Activated B cell treated with CpG ODN at 0.5 μM for 24 hours (primary cell): ENCODE measurements around the gene PARS2. TPM values are rescaled to one million over a fixed set of nuclear protein-coding genes. Genes with fewer than 3 reads are reported as not detected.

ENCODE experiments used
- ATAC-seq: fragments of 200-7000 bp; cut with Tn5 transposase; one replicate; pipeline ENCODE4 v1.10.0; 2021; ENCODE audit warnings: low read depth, mild to moderate bottlenecking, moderate library complexity
- CTCF ChIA-PET: fragments of 350-600 bp; sonication (Branson Sonifier 250); formaldehyde crosslinking; loops from one replicate; lab custom pipeline; 2021; ENCODE audit warnings: antibody characterized with exemption; lab: Charles Lee
- POLR2A ChIA-PET: fragments of 350-600 bp; sonication (Branson Sonifier 250); formaldehyde crosslinking; loops from one replicate; lab custom pipeline; 2021; ENCODE audit warnings: antibody characterized with exemption; lab: Charles Lee
- DNase-seq: peaks from one replicate; pipeline ENCODE4 v3.0.0; 2022
- H3K27ac Mint-ChIP-seq: one replicate; pipeline ENCODE4 v1.8.0; 2020; ENCODE audit warnings: mixed read lengths
- H3K27me3 Mint-ChIP-seq: one replicate; pipeline ENCODE4 v1.8.0; 2021; ENCODE audit warnings: mixed read lengths
- H3K36me3 Mint-ChIP-seq: one replicate; pipeline ENCODE4 v1.8.0; 2021; ENCODE audit warnings: low read depth, mixed read lengths
- H3K4me1 Mint-ChIP-seq: one replicate; pipeline ENCODE4 v1.8.0; 2021; ENCODE audit warnings: mixed read lengths
- H3K4me3 Mint-ChIP-seq: one replicate; pipeline ENCODE4 v1.8.0; 2020; ENCODE audit warnings: mild to moderate bottlenecking, mixed read lengths
- H3K9me3 Mint-ChIP-seq: one replicate; pipeline ENCODE4 v1.8.0; 2020; ENCODE audit warnings: mixed read lengths
- CTCF ChIP-seq: fragments of 200-600 bp; IDR thresholded peaks from one replicate; pipeline ENCODE4 v1.8.0; 2022; ENCODE audit warnings: antibody characterized with exemption, mild to moderate bottlenecking
- intact Hi-C: fragments of 100-400 bp; cut with micrococcal nuclease; formaldehyde crosslinking; loops from one replicate; pipeline ENCODE4 v1.15.1; 2024
- total RNA-seq: library from RNA; stranded (reverse); gene quantifications from 2 replicates; pipeline ENCODE4 v1.2.3, GENCODE V29; 2022

Gene PARS2
- total RNA-seq, 1 donor from 2014 or later: 4.3 TPM

DNA sequence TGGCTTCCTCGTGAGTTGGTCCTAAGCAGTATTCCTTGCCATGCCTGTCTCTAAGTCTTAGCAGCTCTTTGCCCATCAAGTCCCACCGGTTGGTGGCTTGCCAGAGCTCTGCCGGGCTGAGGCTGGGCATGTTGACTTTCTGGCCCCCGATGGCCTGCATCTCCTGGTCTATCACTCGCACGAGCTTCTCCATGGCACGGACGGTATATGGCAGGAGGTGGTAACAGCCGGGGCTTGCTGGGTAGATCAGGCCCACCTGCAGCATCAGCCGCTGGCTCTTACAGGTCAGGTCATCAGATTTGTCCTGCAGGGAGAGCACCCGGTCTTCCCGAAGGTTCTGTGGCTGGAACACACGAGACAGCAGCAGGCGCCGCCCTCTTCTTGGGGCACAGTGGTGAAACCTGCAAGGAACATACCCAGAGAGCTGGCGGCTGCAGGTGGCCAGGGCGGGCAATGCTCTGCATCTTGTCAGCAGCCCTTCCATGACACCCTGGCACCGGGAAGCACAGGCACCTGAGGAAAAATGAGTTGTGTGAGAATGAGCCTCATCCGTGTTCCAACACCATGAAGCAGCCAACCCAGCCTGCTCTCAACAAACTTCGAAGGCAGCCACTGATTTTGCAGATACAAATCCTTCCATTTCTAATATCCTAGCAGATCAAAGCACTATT, 5.5 kb downstream of the PARS2 start:
- H3K9me3 Mint-ChIP-seq: no peaks in the 10 kb centered on the region
- no peak overlapping the region for H3K27ac Mint-ChIP-seq

GRCh38 chr1:54757833-54758232, 6.5 kb downstream of the PARS2 start:
- DNase-seq: no peak
- H3K27ac Mint-ChIP-seq: no peak overlapping the region
- ChIA-PET CTCF (no interaction called here), POLR2A (no interaction called here)
- no peak for TF ChIP-seq CTCF
- intact Hi-C loops: no loop called here
- H3K9me3 Mint-ChIP-seq: no peaks in the 10 kb centered on the region
- peaks cover under 1% of the 10 kb centered on the region for H3K4me1 Mint-ChIP-seq
- H3K27me3 Mint-ChIP-seq: no peaks in the 10 kb centered on the region
- no peak for ATAC-seq
- H3K36me3 Mint-ChIP-seq: peaks cover 21% of the 10 kb centered on the region
- no peak overlapping the region for H3K4me3 Mint-ChIP-seq

More for the DNA sequence above, 5.5 kb downstream of the PARS2 start:
- DNase-seq (no peak), ATAC-seq (no peak)
- Mint-ChIP-seq H3K4me1 (peaks cover 10% of the 10 kb centered on the region), H3K27me3 (no peaks in the 10 kb centered on the region), H3K4me3 (no peak overlapping the region), H3K36me3 (peaks cover 21% of the 10 kb centered on the region)
- ChIA-PET POLR2A (no interaction called here), CTCF (no interaction called here)
- intact Hi-C loops: no loop called here
- TF ChIP-seq CTCF: no peak

DNA sequence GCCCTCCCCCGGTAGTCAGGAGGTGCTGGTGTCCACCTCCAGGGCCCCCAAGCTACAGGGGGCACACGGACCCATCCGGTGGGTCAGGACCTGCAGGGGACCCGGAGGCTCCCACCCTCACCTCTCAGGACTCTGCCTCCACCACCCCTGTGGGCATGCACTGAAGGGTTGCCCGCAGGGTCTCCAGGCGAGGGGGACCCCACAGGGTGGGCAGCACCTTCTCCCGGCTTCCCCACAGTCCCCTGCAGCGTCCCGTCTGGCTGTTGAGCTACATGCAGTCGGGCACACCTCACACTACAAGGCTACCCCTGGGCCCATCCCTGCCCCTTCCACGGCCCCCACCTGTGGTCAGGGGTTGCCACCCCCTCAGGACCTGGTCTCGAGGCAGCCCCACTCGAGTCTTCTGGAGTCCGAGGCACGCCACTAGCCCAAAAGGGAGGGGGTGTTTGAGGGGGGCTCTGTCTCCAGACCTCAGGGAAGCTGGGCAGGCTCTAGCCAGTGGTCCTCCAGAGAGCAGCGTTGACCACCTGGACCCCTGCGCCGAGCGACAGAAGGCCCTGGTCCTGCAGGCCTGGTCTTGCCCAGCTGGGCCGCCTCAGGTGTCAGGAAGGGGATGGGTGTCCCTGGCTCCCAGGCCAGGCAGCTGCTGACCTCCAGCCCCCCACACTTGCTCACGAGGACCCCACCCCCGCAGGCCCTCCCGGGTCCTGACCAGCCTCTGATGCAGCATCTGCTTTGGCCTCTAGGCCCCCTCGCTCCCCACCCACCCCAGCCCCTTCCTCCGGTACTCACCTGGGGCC, 9.6 kb downstream of the PARS2 start:
- H3K9me3 Mint-ChIP-seq: no peaks in the 10 kb centered on the region
- POLR2A ChIA-PET: no interaction called here
- H3K36me3 Mint-ChIP-seq: peaks cover 21% of the 10 kb centered on the region
- no peaks in the 10 kb centered on the region for H3K4me1 Mint-ChIP-seq
- no peak overlapping the region for H3K27ac Mint-ChIP-seq
- intact Hi-C loops: no loop called here
- no peak for TF ChIP-seq CTCF
- no peaks in the 10 kb centered on the region for H3K27me3 Mint-ChIP-seq
- no peak for DNase-seq
- no peak overlapping the region for H3K4me3 Mint-ChIP-seq
- CTCF ChIA-PET: no interaction called here
- ATAC-seq: no peak

DNA sequence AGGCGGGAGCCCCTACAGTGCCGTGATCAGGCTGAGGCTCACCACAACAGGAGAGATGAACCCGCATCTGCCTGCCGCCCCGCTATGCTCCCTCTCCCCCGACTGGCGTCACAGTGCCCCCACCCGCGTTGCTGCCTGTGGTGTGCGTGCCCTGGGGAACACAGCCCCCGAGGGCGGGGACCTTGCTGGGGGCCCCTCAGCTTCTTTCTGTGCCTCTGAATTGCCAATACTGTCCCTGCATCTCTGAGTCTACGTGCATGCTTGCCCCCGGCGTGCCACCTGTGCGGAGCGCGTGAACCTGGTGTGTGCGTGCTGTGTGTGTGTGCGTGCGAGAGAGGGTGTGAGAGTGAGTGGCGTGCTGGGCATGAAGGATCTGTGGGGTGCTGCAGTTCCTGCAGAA, 10.3 kb downstream of the PARS2 start:
- no peak for TF ChIP-seq CTCF
- no peak overlapping the region for H3K27ac Mint-ChIP-seq
- ChIA-PET POLR2A (no interaction called here), CTCF (no interaction called here)
- no peaks in the 10 kb centered on the region for H3K9me3 Mint-ChIP-seq
- no peak for ATAC-seq
- no peak for DNase-seq
- H3K4me1 Mint-ChIP-seq: no peaks in the 10 kb centered on the region
- intact Hi-C loops: no loop called here
- no peak overlapping the region for H3K4me3 Mint-ChIP-seq
- no peaks in the 10 kb centered on the region for H3K27me3 Mint-ChIP-seq
- peaks cover 21% of the 10 kb centered on the region for H3K36me3 Mint-ChIP-seq

- Mint-ChIP-seq H3K4me3 (no peak overlapping the region), H3K4me1 (no peaks in the 10 kb centered on the region), H3K9me3 (no peaks in the 10 kb centered on the region), H3K27me3 (no peaks in the 10 kb centered on the region), H3K27ac (no peak overlapping the region), H3K36me3 (peaks cover 4% of the 10 kb centered on the region)
- TF ChIP-seq CTCF: no peak
- DNase-seq: no peak
- intact Hi-C loops: no loop called here
- POLR2A ChIA-PET: no interaction called here
- ATAC-seq: no peak
- CTCF ChIA-PET: no interaction called here
Measured at GRCh38 chr1:54751426-54751825, 12.9 kb downstream of the PARS2 start.
